HepG2 (cell line): ENCODE data around the gene SMG5. TPM values are rescaled to one million over a fixed set of nuclear protein-coding genes. Genes with fewer than 3 reads are reported as not detected.
A peak's percentile ranks its signal among the peaks of the same experiment; 100 is the strongest.

Source experiments
- ATF2 ChIP-seq: sonication (generic); formaldehyde crosslinking; IDR thresholded peaks from 2 replicates; pipeline ENCODE4 v1.4.0; 2020; ENCODE audit warnings: missing genetic modification reagents
- ATM ChIP-seq: fragments of 450-650 bp; IDR thresholded peaks from 2 replicates; pipeline ENCODE4 v1.7.1; 2017; ENCODE audit warnings: mild to moderate bottlenecking, borderline replicate concordance
- CBFB ChIP-seq: sonication (generic); formaldehyde crosslinking; IDR thresholded peaks from 2 replicates; pipeline ENCODE4 v1.4.0; 2020; ENCODE audit warnings: missing genetic modification reagents
- CBX1 ChIP-seq: IDR thresholded peaks from one replicate; pipeline ENCODE4 v1.6.1; 2016; ENCODE audit warnings: antibody characterized with exemption, low read depth
- ERF ChIP-seq: IDR thresholded peaks from 2 replicates; pipeline ENCODE4 v1.6.1; 2018; ENCODE audit warnings: missing biosample characterization, missing genetic modification reagents
- ETV5 ChIP-seq: IDR thresholded peaks from 2 replicates; pipeline ENCODE4 v1.6.1; 2018; ENCODE audit warnings: missing biosample characterization, missing genetic modification reagents, inconsistent platforms, borderline replicate concordance
- HNF4G ChIP-seq, 2 experiments: sonication (generic) in 1 of 2; formaldehyde crosslinking in 1 of 2; IDR thresholded peaks; 2 replicates each; pipeline versions ENCODE4 v1.4.0 to v1.6.1; 2011 to 2020; ENCODE audit warnings: borderline replicate concordance in 2 of 2, low read depth in 2 of 2, mild to moderate bottlenecking in 2 of 2, low read length in 1 of 2, missing genetic modification reagents in 1 of 2, moderate library complexity in 1 of 2
- IRF1 ChIP-seq: sonication (generic); formaldehyde crosslinking; IDR thresholded peaks from 2 replicates; pipeline ENCODE4 v1.4.0; 2020; ENCODE audit warnings: low read depth, mild to moderate bottlenecking, missing genetic modification reagents
- NR1H2 ChIP-seq: sonication (generic); formaldehyde crosslinking; IDR thresholded peaks from 2 replicates; pipeline ENCODE4 v1.8.1; 2022; ENCODE audit warnings: low read depth, missing genetic modification reagents, borderline replicate concordance
- PAF1 ChIP-seq: IDR thresholded peaks from 2 replicates; pipeline ENCODE4 v1.6.1; 2016; ENCODE audit warnings: missing genetic modification reagents, missing compliant biosample characterization
- PHB2 ChIP-seq: fragments of 450-650 bp; IDR thresholded peaks from 2 replicates; pipeline ENCODE4 v1.6.1; 2018; ENCODE audit not compliant: partially characterized antibody
- PLRG1 ChIP-seq: fragments of 450-650 bp; conservative IDR thresholded peaks from 2 replicates; pipeline ENCODE4 v1.6.1; 2016
- RBFOX2 ChIP-seq: fragments of 200-400 bp; formaldehyde crosslinking; IDR thresholded peaks from 2 replicates; pipeline ENCODE4 v1.6.1; 2017; ENCODE audit warnings: low read depth, mild to moderate bottlenecking, low read length
- RFX1 ChIP-seq: fragments of 450-650 bp; IDR thresholded peaks from 2 replicates; pipeline ENCODE4 v1.6.1; 2017
- SIN3A ChIP-seq: IDR thresholded peaks from 2 replicates; pipeline ENCODE4 v1.6.1; 2011; ENCODE audit warnings: low read depth, mild to moderate bottlenecking, control low read depth, low read length, borderline replicate concordance
- SMAD9 ChIP-seq: sonication (generic); formaldehyde crosslinking; IDR thresholded peaks from 2 replicates; pipeline ENCODE4 v1.5.1; 2020; ENCODE audit warnings: mild to moderate bottlenecking, missing genetic modification reagents
- SMC3 ChIP-seq: IDR thresholded peaks from 2 replicates; pipeline ENCODE4 v1.6.1; 2011; ENCODE audit warnings: low read length, improper control_type of control experiment
- ZBTB21 ChIP-seq: sonication (generic); formaldehyde crosslinking; IDR thresholded peaks from 2 replicates; pipeline ENCODE4 v1.4.0; 2020; ENCODE audit warnings: missing genetic modification reagents
- ZIK1 ChIP-seq: sonication (generic); formaldehyde crosslinking; IDR thresholded peaks from 2 replicates; pipeline ENCODE4 v1.5.0; 2020; ENCODE audit warnings: mild to moderate bottlenecking, low read depth, missing genetic modification reagents, borderline replicate concordance
- ZNF275 ChIP-seq: sonication (generic); formaldehyde crosslinking; IDR thresholded peaks from 2 replicates; pipeline ENCODE4 v1.8.0; 2022; ENCODE audit warnings: missing genetic modification reagents, mild to moderate bottlenecking, inconsistent platforms, borderline replicate concordance
- ZNF546 ChIP-seq: sonication (generic); formaldehyde crosslinking; conservative IDR thresholded peaks from 2 replicates; pipeline ENCODE4 v1.8.1; 2023; ENCODE audit warnings: mild to moderate bottlenecking, missing genetic modification reagents
- ZNF576 ChIP-seq: sonication (generic); formaldehyde crosslinking; IDR thresholded peaks from 2 replicates; pipeline ENCODE4 v1.4.0; 2020; ENCODE audit warnings: mild to moderate bottlenecking, missing genetic modification reagents
- ZNF674 ChIP-seq: sonication (generic); formaldehyde crosslinking; IDR thresholded peaks from 2 replicates; pipeline ENCODE4 v1.5.0; 2020; ENCODE audit warnings: low read depth, mild to moderate bottlenecking, missing genetic modification reagents
- ZNF784 ChIP-seq: sonication (generic); formaldehyde crosslinking; IDR thresholded peaks from 2 replicates; pipeline ENCODE4 v1.5.1; 2020; ENCODE audit warnings: missing genetic modification reagents, mild to moderate bottlenecking, borderline replicate concordance
- ZNF816 ChIP-seq: sonication (generic); formaldehyde crosslinking; IDR thresholded peaks from 2 replicates; pipeline ENCODE4 v1.8.0; 2022; ENCODE audit warnings: missing genetic modification reagents, mild to moderate bottlenecking, borderline replicate concordance
- ZNF879 ChIP-seq: sonication (generic); formaldehyde crosslinking; IDR thresholded peaks from 2 replicates; pipeline ENCODE4 v1.8.1; 2023; ENCODE audit warnings: missing genetic modification reagents
- polyA plus RNA-seq, 8 experiments: library from polyadenylated mRNA; depleted of rRNA in 3 of 8; stranded (reverse) in 7 of 8; unstranded in 1 of 8; fragments of >200 nt; fragmentation: Illumina TruSeq in 4 of 8; extraction: Trizol in 4 of 8; gene quantifications; 2 replicates each; pipeline versions ENCODE4 v1.2.1 to v1.2.3, GENCODE V29; 2011 to 2016; ENCODE audit warnings: low read depth in 4 of 8, missing spikeins in 1 of 8, mixed read lengths in 1 of 8; ENCODE audit not compliant: insufficient read depth in 1 of 8
- total RNA-seq, 5 experiments: library from RNA; depleted of rRNA; stranded (reverse); fragments of >200 nt; fragmentation: Illumina TruSeq; extraction: Trizol; gene quantifications; 2 replicates each; pipeline ENCODE4 v1.2.3, GENCODE V29; 2016; ENCODE audit warnings: low read depth in 1 of 5
- TF ChIP-seq, protein P1 (sequence below): sonication (generic); formaldehyde crosslinking; IDR thresholded peaks from 2 replicates; pipeline ENCODE4 v1.5.0; 2020; ENCODE audit warnings: missing genetic modification reagents

The SMG5 gene
- total and polyA plus RNA-seq, 2 of the 13 experiments (the other 11 are each of a cell fraction or from before 2014, with no cell fraction given) = 50.5 to 84.0 TPM

DNA sequence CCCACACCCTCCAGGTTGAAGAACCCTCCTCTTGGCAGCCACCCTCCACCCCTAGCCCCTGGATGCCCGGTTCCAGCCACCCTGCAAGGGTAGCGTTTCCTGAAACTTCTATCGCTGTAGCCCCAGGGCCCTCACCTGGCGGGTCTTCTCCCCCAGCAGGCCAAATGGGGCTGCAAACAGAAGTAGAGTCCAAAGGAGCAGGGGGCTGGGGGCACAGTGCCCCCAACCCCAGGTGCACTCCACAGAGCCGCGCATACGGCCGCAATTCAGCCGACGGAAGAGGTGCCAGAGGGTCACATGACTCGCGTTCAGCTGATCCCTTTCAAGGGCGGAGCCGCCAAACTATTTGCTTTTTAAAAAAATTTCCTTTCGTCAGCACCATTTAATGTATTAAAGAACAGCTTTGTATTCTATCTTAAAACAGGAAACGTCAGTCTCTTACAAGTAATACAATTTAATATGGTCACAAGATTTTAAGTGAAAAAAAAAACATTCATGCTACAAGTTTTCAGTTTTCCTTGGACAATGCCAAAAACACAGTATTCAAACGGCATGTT, 12.8 kb upstream of the SMG5 start, which contains the start of gene GLMP (continued):
- TF ChIP-seq, protein P1, sequence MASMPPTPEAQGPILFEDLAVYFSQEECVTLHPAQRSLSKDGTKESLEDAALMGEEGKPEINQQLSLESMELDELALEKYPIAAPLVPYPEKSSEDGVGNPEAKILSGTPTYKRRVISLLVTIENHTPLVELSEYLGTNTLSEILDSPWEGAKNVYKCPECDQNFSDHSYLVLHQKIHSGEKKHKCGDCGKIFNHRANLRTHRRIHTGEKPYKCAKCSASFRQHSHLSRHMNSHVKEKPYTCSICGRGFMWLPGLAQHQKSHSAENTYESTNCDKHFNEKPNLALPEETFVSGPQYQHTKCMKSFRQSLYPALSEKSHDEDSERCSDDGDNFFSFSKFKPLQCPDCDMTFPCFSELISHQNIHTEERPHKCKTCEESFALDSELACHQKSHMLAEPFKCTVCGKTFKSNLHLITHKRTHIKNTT (CRISPR knock-in tag) = no peak
- TF ChIP-seq ZNF784 (CRISPR knock-in tag) = no peak
- TF ChIP-seq ZNF546 (CRISPR knock-in tag) = no peak
- no peak for TF ChIP-seq ZNF275 (CRISPR knock-in tag)
- no peak for TF ChIP-seq RFX1
- TF ChIP-seq PLRG1 = no peak
- TF ChIP-seq ZIK1 (CRISPR knock-in tag) = no peak
- TF ChIP-seq ZNF576 = no peak
- no peak for TF ChIP-seq ZNF674 (CRISPR knock-in tag)
- no peak for TF ChIP-seq SMC3
- TF ChIP-seq NR1H2 (CRISPR knock-in tag) = no peak
- TF ChIP-seq RBFOX2 = peak; percentile 67
- TF ChIP-seq ZNF879 (CRISPR knock-in tag) = no peak
- TF ChIP-seq SMAD9 (CRISPR knock-in tag) = no peak
- no peak for TF ChIP-seq ATF2 (CRISPR knock-in tag)
- TF ChIP-seq ETV5 = no peak; the same call in 1 of the 2 replicates
- TF ChIP-seq PHB2 = no peak
- no peak for TF ChIP-seq HNF4G (IDR thresholded peaks at IDR 0.05; ENCODE audit: borderline replicate concordance, low read depth, low read length)
- no peak for TF ChIP-seq HNF4G (CRISPR knock-in tag; IDR thresholded peaks at IDR 0.05; ENCODE audit: borderline replicate concordance, low read depth)
- TF ChIP-seq PAF1 (CRISPR knock-in tag) = no peak
- no peak for TF ChIP-seq IRF1 (CRISPR knock-in tag)
- TF ChIP-seq SIN3A = peak; percentile 85; the same call in 1 of the 2 replicates
- TF ChIP-seq ZNF816 (CRISPR knock-in tag) = no peak
- no peak for TF ChIP-seq ZBTB21 (CRISPR knock-in tag)
- TF ChIP-seq CBFB (CRISPR knock-in tag) = no peak
- no peak for TF ChIP-seq ERF
- no peak for TF ChIP-seq ATM
- TF ChIP-seq CBX1 = no peak
